NCI-H526 (cell line): ENCODE results near the gene KLHDC10.
"Not testable (repeated sequence)": the region's sequence is repeated elsewhere in the genome, so short reads cannot be mapped to it uniquely, and the experiment has no call there.

Experiments used
- DNase-seq, 2 experiments: peaks; one replicate each; lab custom pipeline; 2025; lab: John Stamatoyannopoulos, UW

Gene KLHDC10

DNA sequence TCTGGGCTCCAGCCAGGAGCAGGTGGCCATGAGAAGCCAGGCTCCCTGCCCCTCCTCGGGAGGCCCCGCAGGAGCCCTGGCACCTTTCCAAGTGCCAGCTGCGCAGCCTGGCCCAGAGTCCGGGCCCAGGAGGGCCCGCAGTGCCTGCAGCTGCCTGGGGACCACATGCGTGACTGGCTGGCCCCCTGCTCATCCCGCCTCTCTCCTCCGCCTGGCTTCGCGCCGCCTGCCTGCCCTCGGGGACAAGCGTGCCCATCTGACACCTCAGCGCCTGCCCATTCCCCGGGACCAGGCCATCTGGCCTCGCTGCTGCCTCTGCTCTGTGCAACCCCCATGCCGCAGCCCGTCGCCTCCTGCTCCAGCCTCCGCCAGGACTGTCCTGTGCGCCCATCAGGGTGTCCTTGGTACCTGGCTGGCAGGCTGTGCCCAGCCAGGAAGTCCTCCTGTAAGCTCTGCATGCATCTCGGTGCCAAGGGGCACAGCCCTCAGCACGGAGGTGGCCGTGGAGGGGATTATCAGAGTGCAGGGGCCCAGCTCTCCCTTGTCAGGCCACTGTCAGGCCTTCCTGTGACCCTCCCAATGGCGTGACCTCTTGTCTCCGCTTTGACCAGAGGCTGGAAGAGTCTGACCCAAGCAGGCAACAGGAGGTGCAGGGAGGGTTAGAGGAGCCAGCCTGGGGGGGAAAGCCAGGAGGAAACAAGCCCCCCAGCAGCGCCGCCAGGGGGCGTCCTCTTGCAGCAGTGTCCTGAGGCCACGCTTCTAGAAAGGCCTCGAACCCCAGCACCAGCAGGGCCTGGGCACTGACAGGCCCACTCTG is 84.4 kb downstream of the KLHDC10 start:
- peak in 1 of 2 experiments; percentile 57 for DNase-seq

DNA sequence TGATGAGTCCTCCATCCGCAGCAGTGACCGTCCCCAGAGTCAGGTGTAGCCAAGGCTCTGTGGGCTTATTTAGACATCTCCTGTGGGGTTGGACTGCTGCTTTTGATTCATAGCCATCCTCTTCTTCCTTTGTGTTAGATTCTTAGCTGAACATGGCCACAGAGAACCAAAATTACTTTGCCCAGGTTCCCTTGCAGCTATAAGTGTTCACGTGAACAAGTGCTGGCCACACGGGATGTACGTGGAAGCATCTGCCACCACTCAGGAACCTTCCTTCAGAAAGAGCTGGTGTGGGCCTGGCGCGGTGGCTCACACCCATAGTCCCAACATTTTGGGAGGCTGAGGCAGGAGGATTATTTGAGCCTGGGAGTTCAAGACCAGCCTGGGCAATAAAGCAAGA is 85.8 kb downstream of the KLHDC10 start:
- DNase-seq = no peak

DNA sequence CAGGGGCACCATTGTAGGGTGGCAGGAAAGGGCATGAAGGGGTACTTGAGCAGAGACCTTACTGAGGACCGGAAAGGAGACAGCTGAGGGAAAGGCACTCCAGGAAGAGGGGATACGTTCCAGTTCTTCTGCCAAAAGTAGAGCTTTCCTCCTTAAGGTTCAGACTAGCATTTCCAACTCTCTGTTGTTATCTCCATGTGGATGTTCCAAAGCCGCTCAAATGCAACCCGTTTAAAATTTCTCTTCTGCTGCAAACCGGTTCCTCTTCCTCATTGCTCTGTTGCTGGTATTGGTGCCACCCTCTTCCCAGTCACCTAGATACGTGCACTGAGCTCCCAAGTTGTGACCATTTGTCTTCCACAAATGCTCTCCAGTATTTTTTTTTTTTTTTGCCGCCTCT is 87.4 kb downstream of the KLHDC10 start:
- DNase-seq = no peak

DNA sequence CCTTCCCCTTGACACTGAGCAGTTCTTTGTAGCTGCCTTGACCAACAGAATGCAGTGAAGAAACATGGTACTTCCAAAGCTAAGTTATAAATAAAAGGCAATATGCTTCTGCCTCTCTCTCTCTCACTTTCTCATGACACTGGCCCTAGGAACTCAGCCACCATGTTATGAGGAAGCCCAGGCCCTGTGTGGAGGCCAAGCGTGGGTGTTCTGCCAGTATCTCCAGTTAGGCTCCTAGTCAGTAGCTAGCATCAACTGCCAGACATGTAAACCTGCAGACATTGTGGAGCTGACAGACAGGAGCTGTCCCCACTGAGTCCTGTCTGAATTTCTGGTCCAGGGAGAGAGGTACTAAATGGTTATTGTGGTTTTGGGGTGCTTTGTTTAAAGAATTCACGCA is 89.7 kb downstream of the KLHDC10 start:
- DNase-seq = no peak

DNA sequence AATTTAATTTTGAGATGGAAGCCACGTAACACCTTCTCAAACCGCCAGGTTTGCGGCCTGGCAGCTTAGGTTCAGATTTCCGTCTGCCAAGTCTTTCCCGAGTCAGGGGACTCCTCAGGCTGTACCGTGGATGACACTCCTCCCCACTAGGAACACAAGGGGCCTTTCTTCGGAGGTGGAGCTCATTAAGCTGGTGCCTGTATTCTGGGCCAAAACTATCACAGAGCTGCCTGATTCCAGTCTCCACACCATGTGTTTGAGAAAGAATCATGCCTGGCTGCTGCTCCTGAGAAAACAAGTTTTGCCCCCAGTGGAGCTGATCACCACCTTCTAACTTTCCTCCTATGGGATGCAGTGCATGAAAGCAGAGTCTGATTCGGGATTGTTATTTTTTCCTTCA is 90.1 kb downstream of the KLHDC10 start:
- no peak for DNase-seq

DNA sequence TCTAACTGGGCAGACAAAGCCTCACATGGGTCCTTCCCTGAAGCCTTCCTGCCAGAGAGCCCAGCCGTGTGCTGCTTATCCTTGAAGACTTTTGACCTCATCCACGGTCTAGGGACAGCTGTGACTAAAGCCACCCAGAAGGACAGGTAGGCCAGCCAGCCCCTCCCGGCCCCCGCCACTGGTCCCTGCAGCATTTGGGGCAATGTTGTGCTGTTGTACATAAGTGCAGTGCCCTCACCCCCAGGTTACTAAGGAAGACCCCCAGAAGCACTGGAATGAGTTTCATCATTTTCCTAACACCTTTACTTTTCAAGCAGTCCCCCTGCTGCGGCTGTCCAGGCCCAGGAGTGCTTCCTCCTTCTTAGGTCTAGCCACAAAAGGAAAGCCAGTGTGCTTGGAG is 91.9 kb downstream of the KLHDC10 start:
- no peak for DNase-seq

DNA sequence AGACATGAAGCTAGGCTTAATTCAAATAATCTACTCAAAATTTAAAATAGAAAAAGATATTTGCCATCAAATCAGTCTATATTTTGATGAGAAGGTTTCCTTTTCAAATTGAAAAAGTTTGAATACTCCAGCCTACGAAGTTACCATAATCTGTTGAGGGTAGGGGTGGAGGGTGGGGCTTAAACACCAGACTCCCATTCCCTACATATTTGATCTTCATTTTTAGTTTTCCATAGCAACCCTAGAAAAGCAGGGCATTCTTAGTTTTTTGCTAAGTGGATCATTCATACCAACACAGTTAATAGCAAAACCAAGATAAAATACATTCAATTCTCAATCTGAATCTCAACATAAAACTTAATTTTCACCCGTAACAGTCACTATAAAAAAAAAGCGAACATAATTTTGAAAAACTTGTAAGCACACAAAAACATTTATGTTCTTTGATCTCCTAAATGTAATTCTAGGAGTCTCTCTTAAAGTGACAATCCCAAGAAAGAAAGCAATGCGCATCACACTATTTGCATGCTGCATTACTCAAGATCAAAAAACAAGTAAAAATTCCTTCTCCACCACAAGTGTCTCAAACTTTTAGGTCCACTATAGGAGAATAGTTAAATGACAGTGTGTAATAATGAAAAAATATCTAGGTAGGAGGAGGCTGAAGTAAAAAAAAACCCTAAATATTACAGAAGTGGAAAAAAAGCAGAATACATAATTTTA is 104.1 kb downstream of the KLHDC10 start:
- DNase-seq = no peak

DNA sequence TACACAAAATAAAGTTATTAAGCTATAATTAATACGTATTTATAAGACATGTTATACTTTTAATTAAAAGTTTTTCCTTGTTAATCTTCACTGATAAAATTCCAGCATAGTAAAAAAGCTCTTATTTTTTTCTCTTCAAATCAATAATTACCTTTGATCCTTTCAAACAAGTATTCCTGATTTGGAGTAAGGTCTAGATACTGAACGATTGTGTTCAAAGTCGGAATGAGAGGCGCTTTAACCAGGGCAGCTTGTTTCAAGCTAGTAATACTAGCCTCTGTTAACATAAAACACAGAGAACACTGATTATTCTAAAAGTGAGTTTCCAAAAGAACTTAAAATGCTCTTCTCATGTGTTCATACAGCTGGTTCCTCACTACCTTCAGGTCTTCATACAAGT is 107.9 kb downstream of the KLHDC10 start:
- DNase-seq = no peak

DNA sequence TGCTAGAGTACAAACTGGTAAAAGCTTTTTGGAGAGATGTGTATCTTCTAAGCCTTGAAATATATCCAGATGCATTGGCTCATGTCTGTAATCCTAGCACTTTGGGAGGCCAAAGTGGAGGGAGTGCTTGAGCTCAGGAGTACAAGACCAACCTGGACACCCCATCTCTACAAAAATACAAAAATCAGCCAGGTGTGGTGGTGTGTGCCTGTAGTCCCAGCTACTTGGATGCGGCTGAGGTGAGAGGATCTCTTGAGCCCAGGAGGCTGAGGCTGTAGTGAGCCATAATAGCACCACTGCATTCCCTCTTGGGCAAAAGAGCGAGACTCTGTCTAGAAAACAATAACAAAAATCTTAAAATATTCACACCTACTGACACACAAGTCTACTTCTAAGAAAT is 109.3 kb downstream of the KLHDC10 start:
- no peak for DNase-seq

DNA sequence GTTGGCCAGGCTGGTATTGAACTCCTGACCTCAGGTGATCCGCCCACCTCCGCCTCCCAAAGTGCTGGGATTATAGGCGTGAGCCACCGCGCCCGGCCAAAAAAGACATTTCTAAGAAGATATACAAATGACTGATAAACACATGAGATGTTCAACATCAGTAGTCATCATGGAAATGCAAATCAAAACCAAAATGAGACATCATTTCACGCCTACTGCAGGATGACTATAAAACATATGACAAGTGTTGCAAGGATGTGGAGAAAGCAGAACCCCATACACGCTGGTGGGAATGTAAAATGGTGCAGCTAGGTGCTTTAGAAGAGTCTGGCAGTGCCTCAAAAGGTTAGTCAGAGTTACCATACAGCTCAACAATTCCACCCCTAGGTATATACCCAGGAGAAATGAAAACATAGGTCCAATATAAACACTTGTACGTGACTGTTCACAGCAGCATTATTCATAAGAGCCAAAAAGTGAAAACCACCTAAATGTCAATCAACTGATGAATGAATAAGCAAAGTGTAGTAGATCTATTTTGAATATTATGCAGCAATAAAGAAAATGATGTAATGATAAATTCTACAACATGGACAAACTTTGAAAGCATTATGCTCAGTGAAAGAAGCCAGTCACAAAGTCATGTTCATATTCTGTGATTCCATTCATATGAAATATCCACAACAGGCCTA is 110.4 kb downstream of the KLHDC10 start:
- DNase-seq = no peak

DNA sequence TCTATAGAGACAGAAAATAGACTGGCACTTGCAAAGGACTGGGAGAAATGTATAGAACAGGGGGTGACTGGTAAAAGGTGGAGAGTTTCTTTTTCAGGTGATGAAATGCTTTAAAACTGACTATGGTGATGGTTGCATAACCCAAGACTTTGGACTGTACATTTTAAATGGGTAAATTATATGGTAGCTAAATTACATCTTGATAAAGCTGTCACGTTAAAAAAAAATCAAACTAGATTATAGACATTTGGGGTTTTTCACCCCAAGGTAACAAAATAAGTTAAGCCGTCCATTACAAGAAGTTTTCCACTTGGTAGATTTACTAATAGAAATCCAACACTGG is 110.9 kb downstream of the KLHDC10 start:
- DNase-seq = no peak

DNA sequence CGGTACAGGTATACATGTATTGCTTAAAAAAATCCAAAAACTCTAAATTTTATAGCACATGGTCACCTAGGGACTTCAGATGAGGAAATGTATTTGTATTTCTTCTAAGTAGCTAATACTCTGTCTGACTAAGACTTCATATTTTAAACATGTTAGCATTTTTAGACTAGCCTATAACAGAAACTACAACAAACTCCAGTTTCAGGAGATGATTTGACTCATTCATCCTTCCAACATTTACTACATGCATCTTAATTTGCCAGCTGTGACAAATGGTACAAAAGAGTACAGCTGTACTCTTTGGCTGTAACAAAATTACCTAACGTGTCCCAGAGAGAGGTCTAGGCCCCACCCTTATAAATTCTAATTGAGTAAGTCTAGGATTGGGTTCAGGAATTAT is 112.7 kb downstream of the KLHDC10 start:
- DNase-seq = no peak

DNA sequence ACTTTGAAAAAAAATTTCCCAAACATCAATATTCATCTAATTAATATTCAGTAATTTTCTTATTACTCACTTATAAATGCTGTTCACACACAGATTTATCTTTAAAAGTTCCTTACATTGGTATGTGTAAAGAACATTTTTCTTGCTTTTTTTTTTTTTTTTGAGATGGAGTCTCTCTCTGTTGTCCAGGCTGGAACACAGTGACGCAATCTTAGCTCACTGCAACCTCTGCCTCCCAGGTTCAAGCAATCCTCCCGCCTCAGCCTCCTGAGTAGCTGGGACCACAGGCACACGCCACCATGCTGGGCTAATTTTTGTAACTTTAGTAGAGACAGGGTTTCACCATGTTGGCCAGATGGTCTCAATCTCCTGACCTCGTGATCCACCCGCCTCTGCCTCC is 114.0 kb downstream of the KLHDC10 start:
- not testable (repeated sequence) for DNase-seq
